GM23248 (cell line): ENCODE measurements around the gene MTRR. TPM values are rescaled to one million over a fixed set of nuclear protein-coding genes. Genes with fewer than 3 reads are reported as not detected.

ENCODE experiments used
- DNase-seq: peaks from one replicate; pipeline ENCODE4 v3.0.0-alpha.2; 2015
- H2AFZ ChIP-seq: fragments of 200-600 bp; sonication (generic); 2 replicates; pipeline ENCODE4 v1.6.1; 2016; ENCODE audit warnings: antibody characterized with exemption
- H3F3A ChIP-seq: fragments of 200-600 bp; sonication (generic); 2 replicates; pipeline ENCODE4 v1.6.1; 2016; ENCODE audit warnings: mild to moderate bottlenecking, antibody characterized with exemption, mixed run types; ENCODE audit not compliant: insufficient read depth
- H3K27ac ChIP-seq: fragments of 200-600 bp; sonication (generic); 2 replicates; pipeline ENCODE4 v1.5.1; 2016; ENCODE audit warnings: mild to moderate bottlenecking
- H3K27me3 ChIP-seq: fragments of 200-600 bp; sonication (generic); replicated peaks from 2 replicates; pipeline ENCODE4 v1.6.1; 2016; ENCODE audit warnings: mild to moderate bottlenecking; ENCODE audit not compliant: insufficient read depth
- H3K36me3 ChIP-seq: fragments of 200-600 bp; sonication (generic); 2 replicates; pipeline ENCODE4 v1.6.1; 2016; ENCODE audit warnings: low read depth, mild to moderate bottlenecking
- H3K4me1 ChIP-seq: fragments of 200-600 bp; sonication (generic); 2 replicates; pipeline ENCODE4 v1.6.1; 2016; ENCODE audit warnings: mild to moderate bottlenecking; ENCODE audit not compliant: insufficient read depth
- H3K4me2 ChIP-seq: fragments of 200-600 bp; sonication (generic); one replicate; pipeline ENCODE4 v1.6.1; 2016; ENCODE audit warnings: mild to moderate bottlenecking; ENCODE audit not compliant: unreplicated experiment
- H3K4me3 ChIP-seq: fragments of 200-600 bp; sonication (generic); 2 replicates; pipeline ENCODE4 v1.5.1; 2016; ENCODE audit warnings: mild to moderate bottlenecking
- H3K79me2 ChIP-seq: fragments of 200-600 bp; sonication (generic); 2 replicates; pipeline ENCODE4 v1.6.1; 2016; ENCODE audit warnings: mild to moderate bottlenecking; ENCODE audit not compliant: insufficient read depth
- H3K9ac ChIP-seq: fragments of 200-600 bp; sonication (generic); 2 replicates; pipeline ENCODE4 v1.6.1; 2016; ENCODE audit warnings: mild to moderate bottlenecking
- H3K9me2 ChIP-seq: fragments of 200-600 bp; sonication (generic); 2 replicates; pipeline ENCODE4 v1.6.1; 2016; ENCODE audit warnings: mixed run types, mild to moderate bottlenecking, moderate library complexity; ENCODE audit not compliant: insufficient read depth
- H3K9me3 ChIP-seq: fragments of 200-600 bp; sonication (generic); one replicate; pipeline ENCODE4 v1.6.1; 2017; ENCODE audit warnings: low read depth
- H4K20me1 ChIP-seq: fragments of 200-600 bp; sonication (generic); 2 replicates; pipeline ENCODE4 v1.6.0; 2016; ENCODE audit not compliant: insufficient read depth
- EZH2 ChIP-seq: fragments of 200-600 bp; sonication (generic); IDR thresholded peaks from 2 replicates; pipeline ENCODE4 v1.6.1; 2018; ENCODE audit warnings: antibody characterized with exemption, mild to moderate bottlenecking; ENCODE audit not compliant: insufficient read depth, poor library complexity, severe bottlenecking
- EZH2phosphoT487 ChIP-seq: fragments of 200-600 bp; sonication (generic); IDR thresholded peaks from 2 replicates; pipeline ENCODE4 v1.6.1; 2018; ENCODE audit warnings: antibody characterized with exemption, moderate library complexity, mild to moderate bottlenecking, low read depth; ENCODE audit not compliant: insufficient read depth
- WGBS, 2 experiments: methylation state at CpG; one replicate each; pipeline ENCODE4 v1.1.6; 2015 to 2017; ENCODE audit warnings: low lambda C conversion rate in 2 of 2, low coverage in 1 of 2; ENCODE audit errors: missing lambda C conversion rate in 2 of 2; 5-methylcytosine and 5-hydroxymethylcytosine counted together
- in situ Hi-C: fragments of 300-500 bp; cut with MboI; formaldehyde crosslinking; loops from 2 replicates; pipeline ENCODE4 v1.15.0; 2020
- polyA plus RNA-seq: library from polyadenylated mRNA; unstranded; fragments of >200 nt; fragmentation: Nextera tagmentation; extraction: Ambion mirVana; gene quantifications from 2 replicates; pipeline ENCODE4 v1.2.1, GENCODE V29; 2016
- total RNA-seq: library from RNA; depleted of rRNA; stranded (reverse); fragments of >200 nt; shearing (Covaris generic); gene quantifications from 2 replicates; pipeline ENCODE4 v1.2.3, GENCODE V29; 2014

The MTRR gene
- total and polyA plus RNA-seq, 2 experiments from 2014 or later: 27.6 to 29.3 TPM

- Histone ChIP-seq H3K79me2 (no peaks in the 10 kb centered on the region), H3K9me3 (no peaks in the 10 kb centered on the region), H4K20me1 (no peaks in the 10 kb centered on the region), H3K27me3 (no peaks in the 10 kb centered on the region), H3K4me3 (no peak overlapping the region), H3K36me3 (peaks cover 39% of the 10 kb centered on the region), H3K9ac (no peak overlapping the region), H3K9me2 (no peaks in the 10 kb centered on the region), H3F3A (no peaks in the 10 kb centered on the region), H3K4me2 (no peak overlapping the region), H2AFZ (no peak overlapping the region), H3K27ac (no peak overlapping the region), H3K4me1 (no peaks in the 10 kb centered on the region)
- in situ Hi-C loops: no loop called here
- no peak for DNase-seq
- WGBS, 2 experiments: 80 to 84% methylated on average over 9 of the region's 9 CpGs
- TF ChIP-seq EZH2phosphoT487 (no peak), EZH2 (no peak)
These were observed 10.9 kb upstream of the MTRR start for GRCh38 chr5:7857926-7858632.

- Histone ChIP-seq H3K27me3 (no peaks in the 10 kb centered on the region), H3K9ac (no peak overlapping the region), H3F3A (no peaks in the 10 kb centered on the region), H3K36me3 (peaks cover 26% of the 10 kb centered on the region), H3K9me3 (no peaks in the 10 kb centered on the region), H3K9me2 (no peaks in the 10 kb centered on the region), H3K79me2 (peaks cover 51% of the 10 kb centered on the region), H3K4me1 (peaks cover 12% of the 10 kb centered on the region), H3K27ac (no peak overlapping the region), H2AFZ (no peak overlapping the region), H3K4me3 (no peak overlapping the region), H3K4me2 (no peak overlapping the region), H4K20me1 (no peaks in the 10 kb centered on the region)
- no peak for TF ChIP-seq EZH2
- no peak for TF ChIP-seq EZH2phosphoT487
- no peak for DNase-seq
- 94 to 100% methylated on average over 2 of the region's 2 CpGs for WGBS, 2 experiments
- in situ Hi-C loops: no loop called here
These were observed 2.8 kb upstream of the MTRR start for GRCh38 chr5:7866196-7866595.

- H4K20me1 ChIP-seq: no peaks in the 10 kb centered on the region
- no peak for DNase-seq
- H3K4me3 ChIP-seq: no peak overlapping the region; the same call in 1 of the 2 replicates
- H3K9me2 ChIP-seq: no peaks in the 10 kb centered on the region
- in situ Hi-C loops: no loop called here
- H3K27me3 ChIP-seq: no peaks in the 10 kb centered on the region
- H2AFZ ChIP-seq: no peak overlapping the region
- peaks cover 15% of the 10 kb centered on the region for H3K36me3 ChIP-seq
- TF ChIP-seq EZH2: no peak
- TF ChIP-seq EZH2phosphoT487: no peak
- H3K4me2 ChIP-seq: peak overlapping the region; percentile 100
- peaks cover 62% of the 10 kb centered on the region for H3K79me2 ChIP-seq
- WGBS, 2 experiments: 75 to 84% methylated on average over 3 of the region's 3 CpGs
- no peak overlapping the region for H3K9ac ChIP-seq
- no peak overlapping the region for H3K27ac ChIP-seq
- H3F3A ChIP-seq: no peaks in the 10 kb centered on the region
- H3K9me3 ChIP-seq: no peaks in the 10 kb centered on the region
- peaks cover 12% of the 10 kb centered on the region for H3K4me1 ChIP-seq
These were observed 1.7 kb upstream of the MTRR start for GRCh38 chr5:7867260-7867659.

GRCh38 chr5:7868427-7868772 lies 548 bp upstream of the MTRR start:
- Histone ChIP-seq H4K20me1 (no peaks in the 10 kb centered on the region), H3K36me3 (peaks cover 11% of the 10 kb centered on the region), H2AFZ (peak overlapping the region; percentile 98), H3K4me1 (peaks cover 20% of the 10 kb centered on the region), H3K9me2 (no peaks in the 10 kb centered on the region), H3K9ac (peak overlapping the region; percentile 97), H3K9me3 (no peaks in the 10 kb centered on the region), H3K4me2 (peak overlapping the region; percentile 100), H3F3A (no peaks in the 10 kb centered on the region), H3K4me3 (peak overlapping the region; percentile 96), H3K27me3 (no peaks in the 10 kb centered on the region), H3K79me2 (peaks cover 73% of the 10 kb centered on the region), H3K27ac (peak overlapping the region; percentile 29; the same call in 1 of the 2 replicates)
- TF ChIP-seq EZH2: no peak
- TF ChIP-seq EZH2phosphoT487: no peak
- WGBS, 2 experiments: 0 to 2% methylated on average over 8 of the region's 8 CpGs
- in situ Hi-C loops: no loop called here
- no peak for DNase-seq
